ENCODE results near the gene ATP6V0E1. TPM values are rescaled to one million over a fixed set of nuclear protein-coding genes. Genes with fewer than 3 reads are reported as not detected.

Gene ATP6V0E1
- total RNA-seq, 2 donors from 2014 or later = 171 to 232 TPM

GRCh38 chr5:173018358-173018757 is 34.8 kb downstream of the ATP6V0E1 start:
- H3K27me3 ChIP-seq (replicated peaks; ENCODE audit: insufficient read depth) = no peaks in the 10 kb centered on the region
- no peaks in the 10 kb centered on the region for H3K9me3 ChIP-seq
- 90% methylated on average over 4 of the region's 4 CpGs for WGBS
- H3K36me3 ChIP-seq = no peaks in the 10 kb centered on the region
- TF ChIP-seq POLR2A (IDR thresholded peaks at IDR 0.05) = no peak
- TF ChIP-seq POLR2AphosphoS5 (IDR thresholded peaks at IDR 0.05) = no peak
- TF ChIP-seq CTCF (IDR thresholded peaks at IDR 0.05) = no peak
- no peak overlapping the region for H3K4me3 ChIP-seq
- intact Hi-C loops (cut with DNase I) = loop anchor here (5.0 kb wide), 1 partner anchor 39 kb away; the partner anchor contains the start of gene CREBRF
- H3K4me1 ChIP-seq (replicated peaks) = peaks cover 14% of the 10 kb centered on the region
- DNase-seq (ENCODE audit: low spot score) = no peak
- no peak overlapping the region for H3K27ac ChIP-seq

- no peak for TF ChIP-seq CTCF (IDR thresholded peaks at IDR 0.05)
- TF ChIP-seq POLR2A (IDR thresholded peaks at IDR 0.05) = no peak
- no peak for TF ChIP-seq POLR2AphosphoS5 (IDR thresholded peaks at IDR 0.05)
- no peaks in the 10 kb centered on the region for H3K9me3 ChIP-seq
- H3K27ac ChIP-seq = peak overlapping the region in 1 of 2 donors; percentile 23
- WGBS = 46% methylated on average over 5 of the region's 5 CpGs
- H3K36me3 ChIP-seq = no peaks in the 10 kb centered on the region
- intact Hi-C loops (cut with DNase I) = no loop called here
- no peak overlapping the region for H3K4me3 ChIP-seq
- peaks cover 14% of the 10 kb centered on the region for H3K4me1 ChIP-seq (replicated peaks)
- H3K27me3 ChIP-seq (replicated peaks; ENCODE audit: insufficient read depth) = no peaks in the 10 kb centered on the region
- DNase-seq (ENCODE audit: low spot score) = no peak
Observed at GRCh38 chr5:173020154-173020581, 36.6 kb downstream of the ATP6V0E1 start.

- DNase-seq (ENCODE audit: low spot score) = no peak
- no peak for TF ChIP-seq POLR2AphosphoS5 (IDR thresholded peaks at IDR 0.05)
- no peak for TF ChIP-seq CTCF (IDR thresholded peaks at IDR 0.05)
- no peak for TF ChIP-seq POLR2A (IDR thresholded peaks at IDR 0.05)
- Histone ChIP-seq H3K4me1 (replicated peaks) (peaks cover 14% of the 10 kb centered on the region), H3K27me3 (replicated peaks; ENCODE audit: insufficient read depth) (no peaks in the 10 kb centered on the region), H3K9me3 (no peaks in the 10 kb centered on the region), H3K36me3 (no peaks in the 10 kb centered on the region), H3K27ac (peak overlapping the region in 1 of 2 donors; percentile 23), H3K4me3 (no peak overlapping the region)
- WGBS = 66% methylated on average over 9 of the region's 9 CpGs
- intact Hi-C loops (cut with DNase I) = no loop called here
Observed at GRCh38 chr5:173020643-173021042, 37.1 kb downstream of the ATP6V0E1 start.

- Histone ChIP-seq H3K27ac (no peak overlapping the region), H3K4me1 (replicated peaks) (peaks cover 6% of the 10 kb centered on the region), H3K36me3 (no peaks in the 10 kb centered on the region), H3K9me3 (no peaks in the 10 kb centered on the region), H3K4me3 (no peak overlapping the region), H3K27me3 (replicated peaks; ENCODE audit: insufficient read depth) (no peaks in the 10 kb centered on the region)
- intact Hi-C loops (cut with DNase I) = no loop called here
- 93% methylated on average over 6 of the region's 6 CpGs for WGBS
- no peak for DNase-seq (ENCODE audit: low spot score)
- TF ChIP-seq POLR2AphosphoS5 (IDR thresholded peaks at IDR 0.05) (no peak), CTCF (IDR thresholded peaks at IDR 0.05) (no peak), POLR2A (IDR thresholded peaks at IDR 0.05) (no peak)
Observed at GRCh38 chr5:173025651-173026050, 42.1 kb downstream of the ATP6V0E1 start.

GRCh38 chr5:173027905-173028304 is 44.3 kb downstream of the ATP6V0E1 start:
- intact Hi-C loops (cut with DNase I) = no loop called here
- 66% methylated on average over 7 of the region's 7 CpGs for WGBS

More at GRCh38 chr5:173027905-173028304, 44.3 kb downstream of the ATP6V0E1 start:
- TF ChIP-seq POLR2A (IDR thresholded peaks at IDR 0.05) = no peak
- no peak for TF ChIP-seq CTCF (IDR thresholded peaks at IDR 0.05)
- no peak for TF ChIP-seq POLR2AphosphoS5 (IDR thresholded peaks at IDR 0.05)
- peaks cover 6% of the 10 kb centered on the region for H3K4me1 ChIP-seq (replicated peaks)
- H3K36me3 ChIP-seq = no peaks in the 10 kb centered on the region
- no peak overlapping the region for H3K27ac ChIP-seq
- no peaks in the 10 kb centered on the region for H3K9me3 ChIP-seq
- no peak for DNase-seq (ENCODE audit: low spot score)
- H3K4me3 ChIP-seq = no peak overlapping the region
- H3K27me3 ChIP-seq (replicated peaks; ENCODE audit: insufficient read depth) = no peaks in the 10 kb centered on the region

All from prostate gland (tissue), 2 donors.